CD14-positive monocyte (primary cell): Measurements from ENCODE around the gene CHN1. TPM values are rescaled to one million over a fixed set of nuclear protein-coding genes. Genes with fewer than 3 reads are reported as not detected.
A peak's percentile ranks its signal among the peaks of the same experiment; 100 is the strongest.

Experiments
- DNase-seq, 3 donors: peaks; one replicate each; pipeline ENCODE4 v3.0.0-alpha.2; 2011 to 2022
- H2AFZ ChIP-seq: 2 replicates; pipeline ENCODE4 v1.6.0; 2012; ENCODE audit warnings: mild to moderate bottlenecking, low read depth, low read length, inconsistent platforms; ENCODE audit not compliant: insufficient read depth, poor library complexity, severe bottlenecking
- H3K27ac ChIP-seq, 2 donors: 1 replicate in 1 of 2; 2 replicates in 1 of 2; pipeline ENCODE4 v1.5.1; 2012 to 2013; ENCODE audit warnings: low read length in 2 of 2, control low read depth in 1 of 2, inconsistent platforms in 1 of 2, low read depth in 1 of 2, mild to moderate bottlenecking in 1 of 2
- H3K27me3 ChIP-seq, 2 donors: one replicate each; pipeline versions ENCODE4 v1.6.0 to v1.6.1; 2011 to 2013; ENCODE audit warnings: low read length in 2 of 2; ENCODE audit not compliant: control insufficient read depth in 2 of 2, insufficient read depth in 2 of 2
- H3K36me3 ChIP-seq, 2 donors: replicated peaks in 1 of 2; 1 replicate in 1 of 2; 2 replicates in 1 of 2; pipeline versions ENCODE4 v1.5.1 to v1.6.1; 2012 to 2013; ENCODE audit warnings: low read length in 2 of 2, control low read depth in 1 of 2, inconsistent platforms in 1 of 2, mild to moderate bottlenecking in 1 of 2; ENCODE audit not compliant: insufficient read depth in 2 of 2, control insufficient read depth in 1 of 2
- H3K4me1 ChIP-seq, 2 donors: 1 replicate in 1 of 2; 2 replicates in 1 of 2; pipeline versions ENCODE4 v1.5.1 to v1.6.1; 2012 to 2013; ENCODE audit warnings: low read length in 2 of 2, control low read depth in 1 of 2, inconsistent platforms in 1 of 2, mild to moderate bottlenecking in 1 of 2, moderate library complexity in 1 of 2; ENCODE audit not compliant: insufficient read depth in 2 of 2, control insufficient read depth in 1 of 2
- H3K4me2 ChIP-seq: replicated peaks from 2 replicates; pipeline ENCODE3; 2012; ENCODE audit warnings: low read length, moderate library complexity, mild to moderate bottlenecking; ENCODE audit not compliant: poor library complexity, severe bottlenecking; ENCODE audit errors: extremely low read depth
- H3K4me3 ChIP-seq, 3 experiments: fragments of 200-600 bp in 1 of 3; sonication (generic) in 1 of 3; replicated peaks in 1 of 3; 1 replicate in 2 of 3; 2 replicates in 1 of 3; pipeline ENCODE4 v1.5.1; 2011 to 2013; ENCODE audit warnings: low read length in 3 of 3, mild to moderate bottlenecking in 3 of 3, control low read depth in 2 of 3, low read depth in 2 of 3, inconsistent platforms in 1 of 3, moderate library complexity in 1 of 3
- H3K79me2 ChIP-seq: 2 replicates; pipeline ENCODE4 v1.6.0; 2012; ENCODE audit warnings: mild to moderate bottlenecking, control low read depth, inconsistent platforms, low read length, moderate library complexity; ENCODE audit not compliant: insufficient read depth
- H3K9ac ChIP-seq: 2 replicates; pipeline ENCODE4 v1.6.0; 2017; ENCODE audit warnings: low read length, mild to moderate bottlenecking; ENCODE audit not compliant: insufficient read depth, poor library complexity, severe bottlenecking
- H3K9me3 ChIP-seq, 2 donors: replicated peaks in 1 of 2; 1 replicate in 1 of 2; 2 replicates in 1 of 2; pipeline versions ENCODE4 v1.5.1 to v1.6.1; 2012 to 2013; ENCODE audit warnings: low read length in 2 of 2, control low read depth in 1 of 2; ENCODE audit not compliant: control insufficient read depth in 1 of 2, insufficient read depth in 1 of 2
- H4K20me1 ChIP-seq: 2 replicates; pipeline ENCODE4 v1.6.0; 2012; ENCODE audit warnings: mild to moderate bottlenecking, low read length, control low read depth, moderate library complexity; ENCODE audit not compliant: insufficient read depth
- H3K27ac Mint-ChIP-seq, 7 donors: one replicate each; pipeline ENCODE4 v1.8.0; 2020; ENCODE audit warnings: mild to moderate bottlenecking in 7 of 7, mixed read lengths in 7 of 7, moderate library complexity in 6 of 7, inconsistent platforms in 2 of 7
- H3K27me3 Mint-ChIP-seq, 3 donors: one replicate each; pipeline ENCODE4 v1.8.0; 2021 to 2022; ENCODE audit warnings: low read depth in 3 of 3, mild to moderate bottlenecking in 3 of 3, mixed read lengths in 3 of 3, moderate library complexity in 3 of 3, inconsistent platforms in 1 of 3
- H3K36me3 Mint-ChIP-seq, 2 donors: one replicate each; pipeline ENCODE4 v1.8.0; 2020; ENCODE audit warnings: mixed read lengths in 2 of 2, inconsistent platforms in 1 of 2, mild to moderate bottlenecking in 1 of 2
- H3K4me1 Mint-ChIP-seq: one replicate; pipeline ENCODE4 v1.8.0; 2020; ENCODE audit warnings: mild to moderate bottlenecking, mixed read lengths
- H3K4me3 Mint-ChIP-seq, 2 donors: one replicate each; pipeline ENCODE4 v1.8.0; 2020; ENCODE audit warnings: mild to moderate bottlenecking in 2 of 2, mixed read lengths in 2 of 2, moderate library complexity in 1 of 2
- H3K9me3 Mint-ChIP-seq, 7 donors: one replicate each; pipeline ENCODE4 v1.8.0; 2020 to 2022; ENCODE audit warnings: mixed read lengths in 7 of 7, mild to moderate bottlenecking in 6 of 7, moderate library complexity in 6 of 7, inconsistent platforms in 2 of 7
- CTCF ChIP-seq: fragments of 200-600 bp; IDR thresholded peaks from one replicate; pipeline ENCODE4 v1.8.0; 2022; ENCODE audit warnings: antibody characterized with exemption, mild to moderate bottlenecking
- WGBS: methylation state at CpG from one replicate; pipeline ENCODE4 v1.1.5; 2013; ENCODE audit warnings: missing lambda C conversion rate; ENCODE audit not compliant: insufficient coverage; 5-methylcytosine and 5-hydroxymethylcytosine counted together
- intact Hi-C, 2 donors: fragments of 100-400 bp; cut with micrococcal nuclease; formaldehyde crosslinking; loops; one replicate each; pipeline versions ENCODE4 v1.15.0 to v1.15.1; 2023
- polyA plus RNA-seq, 3 donors: library from polyadenylated mRNA; depleted of rRNA in 1 of 3; unstranded in 2 of 3; stranded (reverse) in 1 of 3; fragments of 300-500 nt in 2 of 3; fragments of >200 nt in 1 of 3; fragmentation: Illumina TruSeq in 2 of 3; gene quantifications; 1 replicate in 2 of 3; 2 replicates in 1 of 3; pipeline ENCODE4 v1.2.3, GENCODE V29; 2012 to 2021

Gene CHN1
- polyA plus RNA-seq, 3 donors: 0.36 TPM; not detected in 2

- H3K27ac ChIP-seq: no peak overlapping the region
- no peaks in the 10 kb centered on the region for H3K79me2 ChIP-seq
- H3K9me3 ChIP-seq: no peaks in the 10 kb centered on the region
- H3K4me1 Mint-ChIP-seq: peaks cover 8% of the 10 kb centered on the region
- H4K20me1 ChIP-seq: no peaks in the 10 kb centered on the region
- peaks cover 1 to 7% (median 5%) of the 10 kb centered on the region in 3 donors for H3K27me3 Mint-ChIP-seq
- WGBS: no CpG with 5 or more reads among the region's 1 CpG
- no peak overlapping the region for H3K4me3 ChIP-seq
- no peak overlapping the region for H3K4me3 Mint-ChIP-seq
- no peak overlapping the region for H3K27ac Mint-ChIP-seq
- no peak overlapping the region for H3K4me2 ChIP-seq
- no peak overlapping the region for H3K9ac ChIP-seq
- no peaks in the 10 kb centered on the region for H3K4me1 ChIP-seq
- intact Hi-C loops: no loop called here
- no peak for DNase-seq
- H3K27me3 ChIP-seq: no peaks in the 10 kb centered on the region
- H3K36me3 Mint-ChIP-seq: no peaks in the 10 kb centered on the region
- no peaks in the 10 kb centered on the region for H3K36me3 ChIP-seq
- no peak overlapping the region for H2AFZ ChIP-seq
- H3K9me3 Mint-ChIP-seq: no peaks in the 10 kb centered on the region
- no peak for TF ChIP-seq CTCF
Observed at GRCh38 chr2:174798801-174799200, 206.4 kb downstream of the CHN1 start.

GRCh38 chr2:174797781-174798276, 207.4 kb downstream of the CHN1 start:
- H3K79me2 ChIP-seq: no peaks in the 10 kb centered on the region
- H3K27me3 ChIP-seq: no peaks in the 10 kb centered on the region
- Mint-ChIP-seq H3K27me3 (peaks cover 1 to 7% (median 5%) of the 10 kb centered on the region in 3 donors), H3K4me3 (no peak overlapping the region), H3K9me3 (peaks cover 0 to 3% (median 0%) of the 10 kb centered on the region in 7 donors), H3K36me3 (no peaks in the 10 kb centered on the region), H3K4me1 (peaks cover 8% of the 10 kb centered on the region), H3K27ac (peak overlapping the region in 1 of 7 donors; percentile 5)
- DNase-seq: no peak
- no peak overlapping the region for H2AFZ ChIP-seq
- no peaks in the 10 kb centered on the region for H4K20me1 ChIP-seq
- no peaks in the 10 kb centered on the region for H3K4me1 ChIP-seq
- no peak overlapping the region for H3K9ac ChIP-seq
- no peak for TF ChIP-seq CTCF
- no peaks in the 10 kb centered on the region for H3K9me3 ChIP-seq
- H3K36me3 ChIP-seq: no peaks in the 10 kb centered on the region
- intact Hi-C loops: no loop called here
- H3K27ac ChIP-seq: no peak overlapping the region
- H3K4me3 ChIP-seq: no peak overlapping the region
- WGBS: no CpG with 5 or more reads among the region's 1 CpG
- H3K4me2 ChIP-seq: no peak overlapping the region
